ENCODE data around the gene FBP2.
A peak's percentile ranks its signal among the peaks of the same experiment; 100 is the strongest.
"Not testable (repeated sequence)": the region's sequence is repeated elsewhere in the genome, so short reads cannot be mapped to it uniquely, and the experiment has no call there.

FBP2 gene

GRCh38 chr9:94606646-94607422 lies 13.2 kb upstream of the FBP2 start:
- DNase-seq (ENCODE audit: low spot score), result no peak

- DNase-seq (ENCODE audit: low spot score), result peak; percentile 44
Observed at GRCh38 chr9:94603259-94604160, 9.9 kb upstream of the FBP2 start.

- DNase-seq (ENCODE audit: low spot score), result no peak
Observed at GRCh38 chr9:94602666-94603065, 9.0 kb upstream of the FBP2 start.

GRCh38 chr9:94600715-94601114 lies 7.1 kb upstream of the FBP2 start:
- no peak for DNase-seq (ENCODE audit: low spot score)

- DNase-seq (ENCODE audit: low spot score), result no peak
Observed at GRCh38 chr9:94600258-94600657, 6.6 kb upstream of the FBP2 start.

GRCh38 chr9:94599102-94599501 lies 5.5 kb upstream of the FBP2 start:
- no peak for DNase-seq (ENCODE audit: low spot score)

GRCh38 chr9:94592683-94593082 lies 941 bp downstream of the FBP2 start:
- DNase-seq (ENCODE audit: low spot score), result not testable (repeated sequence)

GRCh38 chr9:94591876-94592275 lies 1.7 kb downstream of the FBP2 start:
- DNase-seq (ENCODE audit: low spot score), result no peak

GRCh38 chr9:94591046-94591545 lies 2.5 kb downstream of the FBP2 start:
- not testable (repeated sequence) for DNase-seq (ENCODE audit: low spot score)

GRCh38 chr9:94588681-94589080 lies 4.9 kb downstream of the FBP2 start:
- no peak for DNase-seq (ENCODE audit: low spot score)

- DNase-seq (ENCODE audit: low spot score), result no peak
Observed at GRCh38 chr9:94586814-94587213, 6.8 kb downstream of the FBP2 start.

GRCh38 chr9:94586316-94586715 lies 7.3 kb downstream of the FBP2 start:
- no peak for DNase-seq (ENCODE audit: low spot score)

GRCh38 chr9:94584555-94584954 lies 9.1 kb downstream of the FBP2 start:
- no peak for DNase-seq (ENCODE audit: low spot score)

GRCh38 chr9:94581728-94582127 lies 11.9 kb downstream of the FBP2 start:
- no peak for DNase-seq (ENCODE audit: low spot score)

- no peak for DNase-seq (ENCODE audit: low spot score)
Observed at GRCh38 chr9:94577571-94577970, 16.1 kb downstream of the FBP2 start.

- DNase-seq (ENCODE audit: low spot score), result no peak
Observed at GRCh38 chr9:94577036-94577435, 16.6 kb downstream of the FBP2 start.

GRCh38 chr9:94576131-94576530 lies 17.5 kb downstream of the FBP2 start:
- no peak for DNase-seq (ENCODE audit: low spot score)

GRCh38 chr9:94568972-94569712 lies 24.5 kb downstream of the FBP2 start:
- DNase-seq (ENCODE audit: low spot score), result no peak

GRCh38 chr9:94568250-94568889 lies 25.3 kb downstream of the FBP2 start:
- DNase-seq (ENCODE audit: low spot score), result no peak

- DNase-seq (ENCODE audit: low spot score), result no peak
Observed at GRCh38 chr9:94567271-94567670, 26.4 kb downstream of the FBP2 start.

GRCh38 chr9:94566550-94566949 lies 27.1 kb downstream of the FBP2 start:
- DNase-seq (ENCODE audit: low spot score), result no peak

GRCh38 chr9:94564279-94564678 lies 29.3 kb downstream of the FBP2 start:
- not testable (repeated sequence) for DNase-seq (ENCODE audit: low spot score)
